HG03457 (cell line): ENCODE data around the gene HPCAL4.

Experiments used
- ATAC-seq: cut with Tn5 transposase; IDR thresholded peaks from one replicate; pipeline ENCODE4 v1.9.1; 2021; ENCODE audit warnings: moderate number of reproducible peaks; ENCODE audit not compliant: unreplicated experiment

Gene HPCAL4

GRCh38 chr1:39652554-39652953, 38.7 kb downstream of the HPCAL4 start:
- ATAC-seq, result no peak

GRCh38 chr1:39652105-39652504, 39.1 kb downstream of the HPCAL4 start:
- no peak for ATAC-seq

GRCh38 chr1:39650431-39650830, 40.8 kb downstream of the HPCAL4 start:
- no peak for ATAC-seq

- ATAC-seq, result no peak
Observed at GRCh38 chr1:39649636-39650185, 41.5 kb downstream of the HPCAL4 start.

- no peak for ATAC-seq
Observed at GRCh38 chr1:39648496-39648895, 42.7 kb downstream of the HPCAL4 start.

- no peak for ATAC-seq
Observed at GRCh38 chr1:39647247-39647646, 44.0 kb downstream of the HPCAL4 start.

GRCh38 chr1:39646232-39647081, 44.8 kb downstream of the HPCAL4 start:
- ATAC-seq, result no peak

- ATAC-seq, result no peak
Observed at GRCh38 chr1:39645411-39646043, 45.7 kb downstream of the HPCAL4 start.

GRCh38 chr1:39643705-39644104, 47.5 kb downstream of the HPCAL4 start:
- ATAC-seq, result no peak

GRCh38 chr1:39642796-39643195, 48.4 kb downstream of the HPCAL4 start:
- no peak for ATAC-seq

- no peak for ATAC-seq
Observed at GRCh38 chr1:39640861-39641260, 50.4 kb downstream of the HPCAL4 start.

- ATAC-seq, result no peak
Observed at GRCh38 chr1:39639305-39640130, 51.7 kb downstream of the HPCAL4 start, which contains the start of gene HEYL. Gene HEYL, minus strand, starts transcription at chr1:39639643. Its CDS starts 18 bp downstream, at chr1:39639625.

GRCh38 chr1:39638965-39639304, 52.3 kb downstream of the HPCAL4 start:
- ATAC-seq, result no peak

- ATAC-seq, result no peak
Observed at GRCh38 chr1:39637361-39637760, 53.9 kb downstream of the HPCAL4 start.

GRCh38 chr1:39635871-39636210, 55.4 kb downstream of the HPCAL4 start:
- no peak for ATAC-seq

- no peak for ATAC-seq
Observed at GRCh38 chr1:39635205-39635870, 55.9 kb downstream of the HPCAL4 start.

- ATAC-seq, result no peak
Observed at GRCh38 chr1:39633422-39633821, 57.8 kb downstream of the HPCAL4 start.

GRCh38 chr1:39632682-39633417, 58.4 kb downstream of the HPCAL4 start:
- no peak for ATAC-seq

GRCh38 chr1:39632323-39632681, 58.9 kb downstream of the HPCAL4 start:
- ATAC-seq, result no peak
